Kidney glomerular epithelial cell (primary cell): Measurements from ENCODE around the gene OR2J2.
"Not testable (repeated sequence)": the region's sequence is repeated elsewhere in the genome, so short reads cannot be mapped to it uniquely, and the experiment has no call there.

Experiments
- DNase-seq: peaks from one replicate; lab custom pipeline; 2025; lab: John Stamatoyannopoulos, UW

The OR2J2 gene

DNA sequence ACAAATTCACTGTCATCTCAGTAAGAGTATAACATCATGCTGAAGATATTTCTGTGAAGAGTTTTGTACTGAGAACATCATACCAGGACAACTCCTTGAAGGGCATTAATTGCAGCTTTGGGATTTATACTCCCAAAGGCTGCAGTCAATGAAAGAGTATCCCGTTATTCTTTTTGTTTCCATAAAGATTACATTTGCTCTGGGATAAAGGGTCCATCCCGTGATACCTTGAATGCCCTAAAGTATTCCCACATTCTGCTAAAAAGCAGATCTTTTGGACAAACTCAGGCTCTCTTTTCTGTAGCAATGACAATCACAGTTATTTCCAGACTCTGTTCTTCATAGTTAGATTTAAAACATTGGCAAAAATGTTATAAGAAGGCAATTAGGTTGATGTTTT, at the start of gene OR2J2:
Gene OR2J2, plus strand, starts transcription at position 301 of the 400 bp plus-strand sequence. CDS start 2,729 bp downstream, outside the sequence.
- not testable (repeated sequence) for DNase-seq

DNA sequence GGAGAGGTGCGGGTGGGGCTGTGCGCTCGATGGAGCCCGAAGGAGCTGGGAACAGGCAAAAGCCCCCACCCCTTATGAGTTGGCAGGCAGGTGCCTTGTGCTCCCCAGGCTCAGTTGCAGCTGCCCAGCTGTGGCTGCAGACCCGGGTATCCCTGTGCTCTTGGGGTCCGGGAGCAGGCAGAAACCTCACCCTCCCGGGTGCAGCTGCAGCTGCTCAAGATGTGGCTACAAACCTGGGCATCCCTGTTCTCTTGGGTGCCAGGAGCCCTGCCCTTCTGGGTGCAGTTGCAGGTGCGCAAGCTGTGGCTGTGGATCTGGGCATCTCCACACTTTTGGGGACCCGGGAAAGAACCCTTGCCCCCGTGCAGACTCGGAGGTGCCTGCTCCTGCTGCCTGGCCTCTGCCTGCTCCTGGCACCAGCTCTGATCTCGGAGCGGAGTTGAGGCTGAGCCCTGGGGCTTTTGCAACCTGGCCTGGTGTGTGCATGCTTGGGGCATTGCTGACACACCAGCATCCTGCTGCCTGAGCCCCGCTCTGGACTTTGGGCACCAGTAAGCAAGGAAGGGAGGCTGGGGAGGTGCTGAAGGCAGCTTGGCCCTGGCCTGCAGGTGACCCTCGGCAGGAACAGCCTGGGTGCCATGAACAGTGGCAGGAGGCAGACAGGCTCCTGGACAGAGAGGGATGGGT, 41.2 kb upstream of the OR2J2 start:
- no peak for DNase-seq

DNA sequence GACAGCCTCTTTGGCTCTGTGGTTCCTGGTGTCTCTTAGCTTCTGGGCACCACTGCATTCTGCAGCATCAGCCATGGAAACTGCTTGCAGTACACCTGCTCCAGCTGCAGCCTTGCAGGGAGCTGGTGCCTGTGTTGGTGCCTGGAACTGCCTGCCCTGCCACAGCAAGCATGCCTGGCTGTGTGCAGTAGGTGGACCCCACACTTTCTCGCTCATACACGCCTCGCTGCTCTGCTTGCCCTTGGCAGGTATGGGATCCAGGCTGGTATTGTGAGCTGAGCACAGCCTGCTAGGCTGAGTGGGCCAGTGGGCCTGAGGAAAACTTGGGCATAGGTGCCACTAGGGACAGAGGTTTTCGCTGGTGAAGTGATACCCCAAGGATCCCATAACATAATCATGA, 40.1 kb upstream of the OR2J2 start:
- no peak for DNase-seq

DNA sequence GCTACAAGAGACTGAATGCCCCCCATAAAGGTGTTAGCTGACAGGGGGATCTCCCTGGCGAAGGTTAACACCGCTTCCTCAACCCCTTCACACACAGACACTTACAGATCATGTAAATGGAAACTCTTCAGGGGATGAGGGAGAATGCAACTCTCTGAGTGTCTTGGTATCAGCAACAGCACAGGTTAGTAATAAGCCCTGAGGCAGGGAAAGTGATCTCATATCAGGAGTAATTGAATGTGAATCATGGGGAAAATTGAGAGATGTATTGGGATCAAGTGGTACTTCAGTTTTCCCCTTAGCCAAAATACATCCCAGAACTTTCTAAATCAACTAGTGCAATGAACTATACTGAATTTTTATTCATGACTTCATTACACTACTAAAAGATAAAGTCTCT, 39.0 kb upstream of the OR2J2 start:
- no peak for DNase-seq

DNA sequence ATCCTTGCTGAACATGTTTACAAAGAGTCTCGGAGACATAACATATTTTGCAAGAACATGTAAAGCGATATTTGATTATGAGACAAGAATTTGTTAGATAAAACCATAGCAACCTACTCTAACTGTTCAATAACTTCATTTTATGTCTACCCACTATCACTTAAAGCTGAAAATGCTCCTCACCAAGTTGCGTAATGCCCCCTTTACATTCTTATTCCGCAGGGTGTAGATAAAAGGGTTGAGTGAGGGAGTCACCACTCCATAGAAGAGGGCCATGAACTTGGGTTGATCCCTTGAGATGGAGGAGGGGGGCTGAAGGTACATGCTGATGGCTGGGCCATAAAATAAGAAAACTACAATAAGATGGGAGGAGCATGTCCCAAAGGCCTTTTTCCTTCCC, 33.0 kb upstream of the OR2J2 start:
- no peak for DNase-seq

DNA sequence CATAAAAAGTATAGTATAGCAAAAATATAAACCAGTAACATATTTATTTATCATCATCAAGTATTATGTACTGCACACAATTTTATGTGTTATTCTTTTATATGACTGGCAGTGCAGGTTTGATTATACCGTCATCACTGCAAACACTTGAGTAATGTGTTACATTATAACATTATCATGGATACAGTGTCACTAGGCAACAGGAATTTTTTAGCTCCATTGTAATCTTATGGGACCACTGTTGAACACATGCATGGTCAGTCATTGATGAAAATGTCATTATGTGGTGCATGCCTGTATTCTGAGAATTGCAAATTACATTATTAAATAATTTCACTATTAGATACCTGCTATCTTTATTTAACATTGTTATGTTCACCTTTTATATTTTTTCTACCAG, 29.1 kb upstream of the OR2J2 start:
- no peak for DNase-seq

DNA sequence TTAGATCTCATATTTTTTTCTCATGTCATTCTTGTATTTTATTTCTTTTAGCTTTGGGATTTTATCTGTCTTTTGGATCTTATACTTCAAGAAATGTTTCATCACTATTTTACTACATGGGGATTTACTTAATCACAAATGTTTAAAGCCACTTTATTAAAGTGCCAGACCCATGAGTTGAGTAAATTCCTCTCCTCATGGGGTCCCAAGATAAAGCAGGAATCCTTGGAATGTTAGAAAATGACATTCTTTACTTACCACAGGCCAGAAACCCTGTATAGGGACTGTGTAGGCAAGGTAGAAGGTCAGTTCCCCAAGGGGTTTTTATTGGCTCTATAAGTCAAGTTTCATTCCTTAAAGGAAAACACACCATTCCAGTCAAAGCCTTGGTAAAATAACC, 28.4 kb upstream of the OR2J2 start:
- DNase-seq: no peak

DNA sequence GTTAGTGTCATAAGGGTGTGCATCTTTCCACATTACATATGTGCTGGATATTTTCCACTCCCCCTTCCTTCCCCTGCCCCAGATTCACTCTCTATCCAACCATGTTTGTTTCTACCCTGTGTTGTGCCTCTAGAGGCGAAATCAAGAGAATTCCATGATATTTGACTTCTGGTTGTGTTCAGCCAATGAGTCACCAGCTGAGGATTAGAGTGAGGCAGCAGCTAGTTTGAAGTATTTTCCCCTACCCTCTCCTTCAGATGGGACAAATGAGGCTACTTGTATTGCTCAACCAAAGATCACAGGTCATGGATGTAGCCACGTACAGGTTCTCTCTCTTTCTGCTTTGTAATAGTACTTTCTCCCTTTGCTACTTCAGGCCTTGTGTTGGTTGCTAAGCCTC, 24.5 kb upstream of the OR2J2 start:
- no peak for DNase-seq

DNA sequence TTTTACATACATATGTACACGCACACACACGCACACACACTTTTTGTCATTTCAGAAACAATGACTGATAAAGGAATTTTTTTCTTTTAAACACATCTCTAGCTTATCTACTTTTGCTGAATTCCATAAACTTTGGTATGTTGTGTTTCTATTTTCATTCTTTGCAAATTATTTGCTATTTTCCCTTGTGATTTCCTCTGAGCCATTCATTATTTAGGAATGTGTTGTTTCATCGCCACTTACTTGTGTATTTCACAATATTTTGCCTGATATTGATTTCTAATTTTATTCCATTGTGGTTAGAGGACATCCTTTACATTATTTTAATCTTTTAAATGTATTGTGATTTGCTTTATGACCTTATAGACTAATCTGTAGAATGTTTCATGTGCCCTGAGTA, 23.6 kb upstream of the OR2J2 start:
- no peak for DNase-seq

DNA sequence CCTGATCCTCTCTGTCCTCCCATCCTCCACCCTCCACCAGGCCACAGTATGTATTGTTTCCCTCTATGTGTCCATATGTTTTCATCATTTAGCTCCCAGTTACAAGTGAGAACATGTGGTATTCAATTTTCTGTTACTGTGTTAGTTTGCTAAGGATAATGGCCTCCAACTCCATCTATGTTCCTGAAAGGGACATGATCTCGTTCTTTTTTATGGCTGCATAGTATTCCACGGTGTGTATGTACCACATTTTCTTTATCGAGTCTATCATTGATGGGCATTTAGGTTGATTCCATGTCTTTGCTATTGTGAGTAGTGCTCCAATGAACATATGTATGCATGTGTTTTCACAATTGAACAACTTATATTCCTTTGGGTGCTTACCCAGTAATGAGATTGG, 21.3 kb upstream of the OR2J2 start:
- not testable (repeated sequence) for DNase-seq

DNA sequence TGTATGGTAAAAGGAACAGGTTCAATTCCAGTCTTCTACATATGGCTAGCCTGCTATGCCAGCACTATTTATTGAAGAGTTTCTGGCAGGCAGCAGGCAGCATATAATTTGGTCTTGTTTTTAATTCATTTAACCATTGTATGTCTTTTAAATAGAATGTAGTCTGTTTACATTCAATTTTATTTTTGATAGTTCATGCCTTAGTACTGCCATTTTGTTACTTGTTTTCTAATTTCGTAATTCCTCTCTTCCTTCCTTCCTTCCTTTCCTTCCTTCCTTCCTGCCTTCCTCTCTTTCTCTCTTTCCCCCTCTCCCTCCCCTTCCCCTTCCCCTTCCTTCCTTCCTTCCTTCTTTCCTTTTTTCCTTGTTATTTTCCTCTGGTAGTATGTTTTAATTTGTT, 17.6 kb upstream of the OR2J2 start:
- DNase-seq: no peak

DNA sequence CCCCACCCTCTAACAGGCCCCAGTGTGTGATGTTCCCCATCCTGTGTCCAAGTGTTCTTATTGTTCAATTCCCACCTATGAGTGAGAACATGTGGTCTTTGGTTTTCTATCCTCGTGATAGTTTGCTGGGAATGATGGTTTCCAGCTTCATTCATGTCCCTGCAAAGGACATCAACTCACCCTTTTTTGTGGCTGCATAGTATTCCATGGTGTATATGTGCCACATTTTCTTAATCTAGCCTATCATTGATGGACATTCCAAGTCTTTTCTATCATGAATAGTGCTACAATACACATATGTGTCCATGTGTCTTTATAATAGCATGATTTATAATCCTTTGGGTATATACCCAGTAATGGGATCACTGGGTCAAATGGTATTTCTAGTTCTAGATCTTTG, 15.5 kb upstream of the OR2J2 start:
- not testable (repeated sequence) for DNase-seq

DNA sequence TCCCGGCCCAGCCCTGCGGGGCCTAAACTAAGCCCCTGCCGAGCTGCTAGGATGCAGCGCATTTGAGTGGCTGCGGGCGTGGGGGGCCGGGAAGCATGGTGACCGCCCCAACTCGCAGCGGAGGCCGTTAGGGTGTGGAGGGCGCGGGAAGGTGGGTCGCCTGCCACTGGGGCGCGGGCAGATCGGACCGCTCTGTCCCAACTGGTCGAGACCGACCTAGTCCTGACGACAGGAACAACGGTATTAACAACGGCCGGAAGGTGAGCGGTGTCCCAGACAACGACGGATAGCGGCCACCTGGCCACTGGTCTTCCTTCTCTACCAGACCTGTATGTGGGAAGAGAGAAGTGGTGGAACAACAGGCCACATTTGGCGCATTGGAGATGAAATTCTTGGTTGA, 10.8 kb upstream of the OR2J2 start:
- not testable (repeated sequence) for DNase-seq

DNA sequence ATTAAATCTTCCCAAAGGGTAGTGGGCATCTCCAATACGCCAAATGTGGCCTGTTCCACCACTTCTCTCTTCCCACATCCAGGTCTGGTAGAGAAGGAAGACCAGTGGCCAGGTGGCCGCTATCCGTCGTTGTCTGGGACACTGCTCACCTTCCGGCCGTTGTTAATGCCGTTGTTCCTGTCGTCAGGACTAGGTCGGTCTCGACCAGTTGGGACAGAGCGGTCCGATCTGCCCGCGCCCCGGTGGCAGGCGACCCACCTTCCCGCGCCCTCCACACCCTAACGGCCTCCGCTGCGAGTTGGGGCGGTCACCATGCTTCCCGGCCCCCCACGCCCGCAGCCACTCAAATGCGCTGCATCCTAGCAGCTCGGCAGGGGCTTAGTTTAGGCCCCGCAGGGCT, 5.1 kb upstream of the OR2J2 start:
- not testable (repeated sequence) for DNase-seq

DNA sequence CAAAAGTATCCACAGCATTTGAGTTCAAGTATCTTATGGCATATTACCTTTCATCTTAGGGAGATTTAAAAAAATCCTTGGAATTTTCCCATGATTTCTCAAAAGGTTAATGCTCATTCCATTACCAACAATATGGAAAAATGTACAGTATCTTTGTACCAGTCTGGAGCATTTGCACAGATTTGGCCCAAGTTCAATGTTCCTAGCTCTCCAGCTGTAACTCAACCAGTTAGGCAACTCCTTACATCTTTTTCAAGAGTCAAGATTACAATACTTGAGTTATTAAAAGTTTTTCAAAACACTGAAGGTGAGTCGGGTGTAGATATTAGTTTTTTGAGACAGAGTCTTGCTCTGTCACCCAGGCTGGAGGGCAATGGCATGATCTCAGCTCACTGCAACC, 1.0 kb downstream of the OR2J2 start:
- DNase-seq: no peak

DNA sequence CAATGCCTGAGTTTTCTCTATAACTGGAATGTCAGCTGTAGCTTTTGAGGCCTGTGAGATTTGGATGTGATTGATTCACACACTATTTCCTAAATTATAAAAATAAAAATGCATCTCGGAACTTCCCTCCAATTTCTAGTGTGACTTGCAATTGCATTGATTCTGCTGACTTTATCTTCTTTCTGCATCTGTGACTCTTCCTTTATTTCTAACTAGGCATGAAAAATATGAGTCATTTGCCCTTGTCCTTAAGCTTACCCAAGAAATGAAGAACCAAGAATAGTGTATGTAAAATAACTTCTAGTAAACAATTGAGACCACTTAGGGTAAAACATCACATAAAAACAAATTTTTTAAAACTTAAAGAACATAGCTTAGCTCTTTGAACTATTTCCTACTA, 12.9 kb downstream of the OR2J2 start:
- no peak for DNase-seq

DNA sequence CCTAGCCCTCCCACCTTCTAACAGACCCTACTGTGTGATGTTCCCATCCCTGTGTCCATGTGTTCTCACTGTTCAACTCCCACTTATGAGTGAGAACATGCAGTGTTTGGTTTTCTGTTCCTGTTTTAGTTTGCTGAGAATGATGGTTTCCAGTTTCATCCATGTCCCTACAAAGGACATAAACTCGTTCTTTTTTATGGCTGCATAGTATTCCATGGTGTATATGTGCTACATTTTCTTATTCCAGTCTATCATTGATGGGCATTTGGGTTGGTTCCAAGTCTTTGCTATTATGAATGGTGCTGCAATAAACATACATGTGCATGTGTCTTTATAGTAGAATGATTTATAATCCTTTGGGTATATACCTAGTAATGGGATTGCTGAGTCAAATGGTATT, 18.0 kb downstream of the OR2J2 start:
- DNase-seq: not testable (repeated sequence)

DNA sequence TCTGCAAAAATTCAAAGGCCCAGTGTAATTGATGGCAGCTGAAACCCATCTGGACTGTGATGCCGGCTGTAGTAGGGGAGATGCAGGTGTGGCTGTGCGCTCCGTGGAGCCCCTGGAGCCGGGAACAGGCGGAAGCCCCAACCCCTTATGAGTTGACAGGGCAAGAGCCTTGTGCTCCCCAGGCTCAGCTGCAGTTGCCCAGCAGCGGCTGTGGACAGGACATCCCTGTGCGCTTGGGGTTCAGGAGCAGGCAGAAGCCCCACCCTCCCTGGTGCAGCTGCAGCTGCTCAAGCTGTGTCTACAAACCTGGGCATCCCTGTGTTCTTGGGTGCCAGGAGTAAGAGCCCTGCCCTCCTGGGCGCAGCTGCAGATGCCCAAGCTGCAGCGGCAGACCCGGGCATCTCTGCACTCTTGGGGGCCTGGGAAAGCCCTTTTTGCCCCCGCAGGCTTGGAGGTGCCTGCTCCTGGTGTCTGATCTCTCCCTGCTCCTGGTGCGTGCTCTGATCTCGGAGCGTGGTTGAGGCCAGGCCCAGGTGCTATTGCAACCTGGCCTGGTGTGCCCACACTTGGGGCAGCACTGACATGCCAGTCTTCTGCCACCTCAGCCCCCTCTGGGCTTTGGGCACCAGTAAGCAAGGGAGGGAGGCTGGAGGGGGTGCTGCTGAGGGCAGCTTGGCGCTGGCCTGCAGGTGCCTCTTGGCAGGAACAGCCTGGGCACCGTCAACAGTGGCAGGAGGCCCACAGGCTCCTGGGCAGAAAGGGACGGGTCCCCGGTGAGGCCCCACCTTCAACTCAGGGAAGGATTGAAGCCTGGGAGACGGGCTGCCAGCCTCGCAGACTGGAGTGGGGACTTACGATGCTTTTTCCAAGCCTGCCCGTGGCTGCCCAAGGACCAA, 30.3 kb downstream of the OR2J2 start:
- no peak for DNase-seq

DNA sequence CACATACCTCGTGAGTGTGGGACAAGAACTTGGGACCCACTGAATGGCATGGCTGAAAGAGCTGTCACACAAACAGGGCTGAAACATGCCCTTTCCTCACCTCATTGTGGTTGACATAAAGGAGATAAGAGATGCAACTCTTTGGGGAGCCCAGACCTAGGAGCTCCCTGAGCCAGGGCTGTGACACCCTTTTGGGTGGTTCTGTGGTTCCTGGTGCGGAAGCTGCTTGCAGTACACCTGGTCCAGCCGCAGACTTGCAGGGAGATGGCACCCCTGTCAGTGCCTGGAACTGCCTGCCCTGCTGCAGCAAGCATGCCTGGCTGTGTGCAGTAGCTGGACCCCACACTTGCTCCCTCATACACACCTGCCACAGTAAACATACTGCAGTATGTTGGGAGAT, 31.3 kb downstream of the OR2J2 start:
- DNase-seq: no peak

DNA sequence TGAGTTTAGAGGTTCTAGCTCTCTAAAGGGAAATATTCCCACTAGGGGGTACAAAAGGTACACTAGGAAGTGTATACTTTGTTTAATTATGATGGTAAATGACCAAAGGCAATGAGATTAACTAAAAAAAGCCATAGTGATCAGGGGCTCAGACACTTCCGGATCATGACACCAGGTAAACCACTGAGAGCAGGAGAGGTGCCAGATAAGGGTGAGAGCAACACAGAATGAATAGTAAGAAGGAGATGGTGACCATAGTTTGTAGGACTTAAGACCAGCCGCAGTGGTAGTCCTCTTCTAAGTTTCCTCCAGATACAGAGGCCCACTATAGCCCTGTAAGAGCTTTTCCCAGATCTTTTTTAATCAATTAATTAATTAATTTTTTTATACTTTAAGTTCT, 40.8 kb downstream of the OR2J2 start:
- DNase-seq: no peak

DNA sequence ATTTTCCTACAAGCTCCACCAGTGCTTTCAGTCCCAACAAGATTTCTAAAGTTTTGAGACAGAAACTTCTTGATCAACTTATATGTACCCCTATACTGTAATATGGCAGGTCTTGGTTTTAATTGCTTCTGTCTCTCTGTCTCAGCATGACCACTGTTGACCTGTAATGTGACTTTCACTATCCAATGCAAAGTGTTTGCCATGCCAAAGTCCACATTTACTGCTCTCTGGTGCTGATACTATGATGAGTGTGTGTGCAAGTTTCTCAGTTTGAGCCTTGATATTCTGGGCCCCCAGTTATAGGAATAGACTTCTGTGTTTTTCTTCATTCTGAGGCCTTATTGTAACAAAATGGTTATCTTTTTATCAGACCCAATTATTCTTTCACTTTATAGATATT, 45.8 kb downstream of the OR2J2 start:
- no peak for DNase-seq

DNA sequence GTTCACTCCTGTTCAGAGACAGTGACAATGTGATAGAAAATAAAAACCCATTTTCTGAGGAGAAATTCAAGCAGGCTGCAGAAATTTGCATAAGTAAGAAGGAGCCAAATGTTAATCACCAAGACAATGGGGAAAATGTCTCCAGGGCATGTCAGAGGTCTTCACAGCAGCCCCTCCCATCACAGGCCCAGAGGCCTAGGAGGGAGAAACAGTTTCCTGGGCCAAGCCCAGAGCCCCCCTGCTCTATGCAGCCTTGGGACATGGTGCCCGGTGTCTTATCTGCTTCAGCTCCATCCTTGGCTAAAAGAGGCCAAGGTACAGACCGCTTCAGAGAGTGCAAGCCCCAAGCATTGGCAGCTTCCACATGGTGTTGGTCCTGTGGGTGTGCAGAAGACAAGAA, 46.5 kb downstream of the OR2J2 start:
- not testable (repeated sequence) for DNase-seq

DNA sequence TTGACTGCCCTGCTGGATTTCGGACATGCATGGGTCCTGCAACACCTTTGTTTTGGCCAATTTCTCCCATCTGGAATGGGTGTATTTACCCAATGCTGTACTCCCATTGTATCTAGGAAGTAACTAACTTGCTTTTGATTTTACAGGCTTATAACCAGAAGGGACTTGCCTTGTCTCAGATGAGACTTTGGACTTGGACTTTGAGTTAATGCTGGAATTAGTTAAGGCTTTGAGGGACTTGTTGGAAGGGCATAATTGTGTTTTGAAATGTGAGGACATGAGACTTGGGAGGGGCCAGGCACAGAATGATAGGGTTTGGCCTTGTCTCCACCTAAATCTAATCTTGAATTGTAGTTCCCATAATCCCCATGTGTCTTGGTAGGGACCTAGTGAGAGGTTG, 47.3 kb downstream of the OR2J2 start:
- DNase-seq: not testable (repeated sequence)
